ENCODE results near the gene RPL10. TPM values are rescaled to one million over a fixed set of nuclear protein-coding genes. Genes with fewer than 3 reads are reported as not detected.

Gene RPL10
- 1,000 to 10,000 TPM; 4,372 to 6,501 (median 5,244) TPM for total RNA-seq

DNA sequence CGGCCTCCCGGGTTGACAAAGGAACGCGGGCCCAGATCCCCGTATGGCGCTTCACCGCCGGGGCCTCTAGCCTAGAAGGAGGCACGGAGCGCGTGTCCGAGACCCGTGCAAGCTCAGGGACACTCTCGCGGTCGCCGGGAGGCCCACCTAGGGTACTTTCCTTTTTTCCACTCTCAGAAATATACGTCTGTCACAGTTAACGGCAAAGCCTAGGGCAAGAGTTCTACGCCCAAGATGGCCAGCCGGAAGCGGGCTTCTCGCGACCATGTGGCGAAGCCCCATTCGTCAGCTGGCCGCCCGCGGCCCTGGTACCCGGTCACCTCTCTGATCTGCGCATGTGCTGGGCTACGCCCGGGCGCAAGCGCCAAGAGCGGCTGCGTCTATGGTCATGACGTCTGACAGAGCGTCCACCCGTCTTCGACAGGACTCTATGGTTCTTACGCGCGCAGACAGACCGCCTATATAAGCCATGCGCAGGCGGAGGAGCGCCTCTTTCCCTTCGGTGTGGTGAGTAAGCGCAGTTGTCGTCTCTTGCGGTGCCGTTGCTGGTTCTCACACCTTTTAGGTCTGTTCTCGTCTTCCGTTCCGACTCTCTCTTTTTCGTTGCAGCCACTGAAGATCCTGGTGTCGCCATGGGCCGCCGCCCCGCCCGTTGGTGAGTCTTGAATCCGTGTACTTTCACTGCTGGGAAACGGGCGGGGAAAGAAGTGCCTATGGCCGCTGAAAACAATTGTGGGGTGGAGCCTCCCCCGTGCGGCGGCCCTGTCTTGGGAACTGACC is at the start of gene RPL10:
RPL10 (plus strand) TSS at position 490 of the 780 bp plus-strand sequence; CDS start at position 633, 143 bp downstream.
- peak; percentile 80 to 81 for DNase-seq (ENCODE audit: low spot score in 2 of 2)
- peaks cover 0 to 23% (median 6%) of the 10 kb centered on the region in 3 donors for H3K36me3 ChIP-seq
- WGBS, 2 donors, result 0 to 36% methylated on average over 9 to 69 of the region's 69 CpGs
- TF ChIP-seq, protein P1, sequence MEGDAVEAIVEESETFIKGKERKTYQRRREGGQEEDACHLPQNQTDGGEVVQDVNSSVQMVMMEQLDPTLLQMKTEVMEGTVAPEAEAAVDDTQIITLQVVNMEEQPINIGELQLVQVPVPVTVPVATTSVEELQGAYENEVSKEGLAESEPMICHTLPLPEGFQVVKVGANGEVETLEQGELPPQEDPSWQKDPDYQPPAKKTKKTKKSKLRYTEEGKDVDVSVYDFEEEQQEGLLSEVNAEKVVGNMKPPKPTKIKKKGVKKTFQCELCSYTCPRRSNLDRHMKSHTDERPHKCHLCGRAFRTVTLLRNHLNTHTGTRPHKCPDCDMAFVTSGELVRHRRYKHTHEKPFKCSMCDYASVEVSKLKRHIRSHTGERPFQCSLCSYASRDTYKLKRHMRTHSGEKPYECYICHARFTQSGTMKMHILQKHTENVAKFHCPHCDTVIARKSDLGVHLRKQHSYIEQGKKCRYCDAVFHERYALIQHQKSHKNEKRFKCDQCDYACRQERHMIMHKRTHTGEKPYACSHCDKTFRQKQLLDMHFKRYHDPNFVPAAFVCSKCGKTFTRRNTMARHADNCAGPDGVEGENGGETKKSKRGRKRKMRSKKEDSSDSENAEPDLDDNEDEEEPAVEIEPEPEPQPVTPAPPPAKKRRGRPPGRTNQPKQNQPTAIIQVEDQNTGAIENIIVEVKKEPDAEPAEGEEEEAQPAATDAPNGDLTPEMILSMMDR (IDR thresholded peaks at IDR 0.05), result peak in 1 of 5 experiments; percentile 8
- TF ChIP-seq EP300 (IDR thresholded peaks at IDR 0.05), result peak; percentile 87 to 99
- TF ChIP-seq POLR2A (IDR thresholded peaks at IDR 0.05), result peak; percentile 57 to 87
- H3K4me3 ChIP-seq, result peak within 1 kb of the TSS; percentile 50 to 77 (median 71)
- no peaks in the 10 kb centered on the region for H3K9me3 ChIP-seq
- no peaks in the 10 kb centered on the region for H3K27me3 ChIP-seq
- peak within 1 kb of the TSS; percentile 97 to 99 (median 98) for H3K27ac ChIP-seq
- peaks cover 0 to 18% (median 0%) of the 10 kb centered on the region in 4 donors for H3K4me1 ChIP-seq

DNA sequence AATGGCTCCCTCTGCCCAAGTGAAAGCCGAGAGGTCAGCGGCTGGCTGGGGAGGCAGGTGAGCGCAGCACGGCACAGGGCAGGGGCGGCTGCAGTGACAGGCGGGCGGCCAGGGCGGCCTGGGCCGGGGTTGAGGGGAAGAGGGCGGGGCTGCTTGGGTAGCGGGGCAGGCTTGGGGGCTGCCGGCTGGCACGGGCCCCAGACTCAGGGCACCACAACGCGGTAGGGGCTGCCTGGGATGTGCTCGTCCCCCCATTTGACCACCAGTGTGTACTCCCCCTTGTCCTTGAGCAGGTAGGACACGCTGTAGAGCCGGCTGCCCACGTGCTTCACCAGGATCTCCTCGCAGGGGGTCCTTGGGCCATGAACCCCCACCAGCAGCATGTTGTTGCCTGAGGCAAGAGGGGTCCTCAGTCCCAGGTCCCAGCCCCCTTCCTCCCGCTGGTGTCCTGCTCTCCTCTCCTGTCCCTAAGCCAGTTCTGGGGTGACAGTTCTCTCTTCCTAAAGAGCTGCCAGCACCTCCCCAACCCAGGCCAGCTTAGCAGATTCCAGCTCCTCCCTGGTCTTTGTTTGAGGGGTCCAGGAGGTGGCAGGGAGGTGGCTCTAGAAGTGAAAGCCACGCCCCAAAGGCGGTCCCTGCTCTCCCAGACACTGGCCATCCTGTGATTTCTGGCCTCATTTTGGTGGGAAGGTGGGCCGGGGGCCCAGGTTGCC is 49.4 kb upstream of the RPL10 start:
- no peaks in the 10 kb centered on the region for H3K9me3 ChIP-seq
- WGBS, 2 donors, result 91 to 96% methylated on average over 4 to 8 of the region's 24 CpGs
- H3K27ac ChIP-seq, result no peak overlapping the region
- no peak for DNase-seq (ENCODE audit: low spot score in 2 of 2)
- H3K4me3 ChIP-seq, result no peak overlapping the region
- TF ChIP-seq POLR2A (IDR thresholded peaks at IDR 0.05) (no peak), EP300 (IDR thresholded peaks at IDR 0.05) (no peak)
- TF ChIP-seq, protein P1 (IDR thresholded peaks at IDR 0.05), result no peak
- H3K36me3 ChIP-seq, result peaks cover 0 to 57% (median 5%) of the 10 kb centered on the region in 3 donors
- no peaks in the 10 kb centered on the region for H3K4me1 ChIP-seq
- no peaks in the 10 kb centered on the region for H3K27me3 ChIP-seq

GRCh38 chrX:154349359-154349935 is 48.7 kb upstream of the RPL10 start:
- Histone ChIP-seq H3K4me3 (no peak overlapping the region), H3K9me3 (no peaks in the 10 kb centered on the region), H3K4me1 (no peaks in the 10 kb centered on the region), H3K36me3 (peaks cover 0 to 64% (median 5%) of the 10 kb centered on the region in 3 donors), H3K27me3 (no peaks in the 10 kb centered on the region), H3K27ac (no peak overlapping the region)
- TF ChIP-seq, protein P1 (IDR thresholded peaks at IDR 0.05), result no peak
- TF ChIP-seq POLR2A (IDR thresholded peaks at IDR 0.05), result no peak
- no peak for TF ChIP-seq EP300 (IDR thresholded peaks at IDR 0.05)
- no peak for DNase-seq (ENCODE audit: low spot score in 2 of 2)
- WGBS, 2 donors, result 77% methylated on average over 13 of the region's 19 CpGs; no CpG with 5 or more reads in 1 of the 2 donors

DNA sequence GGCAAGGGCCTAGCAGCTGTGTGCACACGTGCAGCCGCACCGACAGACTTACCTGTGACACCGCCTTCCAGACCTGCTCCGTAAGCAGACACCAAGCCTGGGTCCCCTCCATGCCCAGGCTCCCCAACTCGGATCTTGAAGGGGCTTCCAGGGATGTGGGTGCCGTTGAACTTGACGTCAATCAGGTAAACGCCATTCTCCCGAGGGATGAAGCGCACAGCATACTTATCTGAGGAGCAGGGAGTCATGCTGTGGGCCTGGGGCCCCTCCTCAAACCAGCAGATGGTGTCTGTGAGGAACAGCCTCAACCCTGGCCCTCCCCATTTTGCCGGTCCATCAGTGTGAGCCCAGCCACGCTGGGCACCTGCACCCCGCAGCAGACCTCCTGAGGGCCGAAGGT is 48.2 kb upstream of the RPL10 start:
- no peak for DNase-seq (ENCODE audit: low spot score in 2 of 2)
- H3K4me1 ChIP-seq, result no peaks in the 10 kb centered on the region
- H3K9me3 ChIP-seq, result no peaks in the 10 kb centered on the region
- WGBS, 2 donors, result 60 to 85% methylated on average over 4 to 14 of the region's 15 CpGs
- TF ChIP-seq, protein P1 (IDR thresholded peaks at IDR 0.05), result no peak
- TF ChIP-seq EP300 (IDR thresholded peaks at IDR 0.05), result no peak
- H3K4me3 ChIP-seq, result no peak overlapping the region
- H3K27ac ChIP-seq, result no peak overlapping the region
- H3K36me3 ChIP-seq, result peaks cover 0 to 69% (median 5%) of the 10 kb centered on the region in 3 donors
- H3K27me3 ChIP-seq, result no peaks in the 10 kb centered on the region

All from tibial nerve (tissue), 4 donors.